HG02973 (cell line): ENCODE results near the gene KAZN.
"Not testable (repeated sequence)": the region's sequence is repeated elsewhere in the genome, so short reads cannot be mapped to it uniquely, and the experiment has no call there.

Experiments used
- ATAC-seq: cut with Tn5 transposase; IDR thresholded peaks from one replicate; pipeline ENCODE4 v1.9.1; 2021; ENCODE audit warnings: moderate library complexity; ENCODE audit not compliant: unreplicated experiment

KAZN gene

GRCh38 chr1:15039017-15039648, 440.6 kb downstream of the KAZN start:
- ATAC-seq = no peak

DNA sequence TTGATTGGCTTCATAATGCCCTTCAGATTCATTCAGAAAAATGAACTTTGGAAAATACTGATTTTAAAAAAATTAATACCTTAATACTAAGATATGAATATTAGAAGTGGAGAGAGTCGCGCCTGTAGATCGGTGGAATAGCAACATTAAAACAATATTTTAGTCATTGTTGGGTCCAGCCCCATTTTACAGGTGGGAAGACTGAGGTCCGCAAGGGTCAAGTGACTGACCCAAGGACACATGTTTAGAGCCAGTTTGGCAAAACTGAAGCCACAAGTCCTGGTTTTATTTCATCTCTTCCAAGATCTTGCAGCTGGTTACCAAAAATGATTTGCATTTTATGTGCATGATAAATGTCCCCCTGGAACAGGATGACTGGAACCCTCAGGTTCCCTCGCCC, 441.4 kb downstream of the KAZN start:
- no peak for ATAC-seq

GRCh38 chr1:15040685-15041084, 442.2 kb downstream of the KAZN start:
- ATAC-seq = not testable (repeated sequence)

GRCh38 chr1:15042866-15043265, 444.4 kb downstream of the KAZN start:
- ATAC-seq = no peak

- ATAC-seq = no peak
Observed at GRCh38 chr1:15043934-15044333, 445.4 kb downstream of the KAZN start.

- ATAC-seq = no peak
Observed at GRCh38 chr1:15045123-15045522, 446.6 kb downstream of the KAZN start.

- no peak for ATAC-seq
Observed at GRCh38 chr1:15046487-15047165, 448.1 kb downstream of the KAZN start.

GRCh38 chr1:15047237-15047636, 448.8 kb downstream of the KAZN start:
- no peak for ATAC-seq

- ATAC-seq = no peak
Observed at GRCh38 chr1:15048437-15048980, 450.0 kb downstream of the KAZN start.

DNA sequence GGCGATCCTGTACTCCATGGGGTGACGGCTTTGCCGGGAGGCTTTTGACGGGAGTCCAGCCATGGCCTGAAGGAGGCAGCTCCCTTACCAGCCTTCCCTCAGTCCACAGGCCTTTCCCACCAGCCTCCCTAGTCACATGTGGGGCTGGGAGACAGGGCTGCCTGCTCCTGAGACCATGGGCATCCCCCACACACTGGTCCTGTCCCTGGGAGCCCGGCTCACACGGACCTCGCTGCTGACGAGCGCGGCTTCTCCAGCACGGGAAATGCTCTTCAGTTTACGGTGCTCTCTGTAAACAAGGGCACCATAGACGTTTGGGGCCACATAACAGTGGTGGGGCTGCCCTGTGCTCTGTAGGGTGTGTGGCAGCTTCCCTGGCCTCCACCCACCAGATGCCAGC, 450.6 kb downstream of the KAZN start:
- ATAC-seq = no peak

DNA sequence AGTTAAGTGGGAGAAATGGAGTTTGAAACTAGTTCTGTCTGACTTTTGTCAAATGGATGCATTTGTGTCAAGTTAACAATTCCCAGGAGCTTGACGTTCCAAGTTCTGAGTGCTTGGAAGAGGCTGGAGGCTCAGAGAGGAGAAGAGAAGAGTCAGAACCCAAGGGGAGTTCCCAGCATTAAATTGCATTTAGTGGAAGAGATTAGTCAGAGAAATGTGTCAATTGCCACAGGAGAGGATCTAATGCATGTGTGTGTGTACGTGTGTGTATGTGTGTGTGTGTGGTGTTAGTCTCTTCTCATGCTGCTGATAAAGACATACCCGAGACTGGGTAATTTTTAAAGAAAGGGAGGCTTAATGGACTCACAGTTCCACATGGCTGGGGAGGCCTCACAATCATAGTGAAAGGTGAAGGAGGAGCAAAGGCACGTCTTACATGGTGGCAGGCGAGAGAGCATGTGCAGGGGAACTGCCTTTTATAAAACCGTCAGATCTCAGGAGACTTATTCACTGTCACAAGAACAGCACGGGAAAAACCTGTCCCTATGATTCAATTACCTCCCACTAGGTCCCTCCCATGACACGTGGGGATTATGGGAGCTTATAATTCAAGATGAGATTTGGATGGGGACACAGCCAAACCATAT, 453.5 kb downstream of the KAZN start:
- ATAC-seq = no peak

DNA sequence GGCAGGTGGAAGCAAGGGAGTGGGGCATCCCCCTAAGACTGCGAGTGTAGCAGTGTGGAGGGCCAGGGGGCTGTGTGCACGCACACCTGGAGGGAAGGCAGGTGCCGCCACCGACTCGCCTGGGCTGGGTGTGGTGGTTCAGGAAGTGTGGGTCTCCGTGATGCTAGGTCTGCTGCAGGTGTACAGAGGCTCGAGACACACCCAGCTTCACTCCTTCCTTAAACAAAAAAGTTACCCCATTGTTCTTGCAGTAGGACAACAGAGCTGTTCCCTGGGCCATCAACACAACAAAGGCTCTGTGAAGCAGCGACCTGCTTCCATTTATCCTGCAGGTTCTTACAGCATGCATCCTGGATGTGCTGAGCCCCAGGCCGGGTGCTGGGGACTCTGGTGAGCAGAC, 454.7 kb downstream of the KAZN start:
- no peak for ATAC-seq

DNA sequence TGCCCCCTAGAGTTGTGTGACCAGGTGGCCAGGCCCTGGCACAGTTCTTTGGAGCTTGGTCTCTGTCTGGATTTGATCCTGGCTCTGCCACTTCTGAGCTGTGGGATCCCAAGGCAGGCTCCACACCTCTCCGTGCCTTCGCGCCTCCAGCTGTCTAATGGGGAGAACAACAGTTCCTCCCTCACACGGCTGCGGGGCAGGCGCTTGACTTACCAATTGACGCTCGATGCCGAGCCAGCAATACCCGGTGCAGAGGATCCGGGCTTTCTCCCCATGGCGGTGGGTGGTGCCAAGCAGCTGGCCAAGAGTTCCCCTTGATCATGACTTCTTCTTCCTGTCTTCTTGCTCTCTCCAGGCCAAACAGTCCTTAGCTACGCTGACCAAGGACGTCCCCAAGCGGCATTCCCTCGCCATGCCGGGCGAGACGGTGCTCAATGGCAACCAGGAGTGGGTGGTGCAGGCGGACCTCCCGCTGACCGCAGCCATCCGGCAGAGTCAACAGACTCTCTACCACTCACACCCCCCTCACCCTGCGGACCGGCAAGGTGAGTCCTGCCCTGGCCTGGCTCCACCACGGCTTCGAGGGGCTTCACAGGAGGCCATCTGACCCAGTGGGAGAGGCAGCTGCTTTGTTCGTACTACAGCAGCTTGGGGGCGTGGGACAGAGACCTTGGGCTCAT, 457.4 kb downstream of the KAZN start:
- ATAC-seq = no peak

GRCh38 chr1:15056515-15057285, 458.2 kb downstream of the KAZN start:
- no peak for ATAC-seq

- ATAC-seq = no peak
Observed at GRCh38 chr1:15057834-15058233, 459.3 kb downstream of the KAZN start.

GRCh38 chr1:15058261-15058660, 459.8 kb downstream of the KAZN start:
- no peak for ATAC-seq

DNA sequence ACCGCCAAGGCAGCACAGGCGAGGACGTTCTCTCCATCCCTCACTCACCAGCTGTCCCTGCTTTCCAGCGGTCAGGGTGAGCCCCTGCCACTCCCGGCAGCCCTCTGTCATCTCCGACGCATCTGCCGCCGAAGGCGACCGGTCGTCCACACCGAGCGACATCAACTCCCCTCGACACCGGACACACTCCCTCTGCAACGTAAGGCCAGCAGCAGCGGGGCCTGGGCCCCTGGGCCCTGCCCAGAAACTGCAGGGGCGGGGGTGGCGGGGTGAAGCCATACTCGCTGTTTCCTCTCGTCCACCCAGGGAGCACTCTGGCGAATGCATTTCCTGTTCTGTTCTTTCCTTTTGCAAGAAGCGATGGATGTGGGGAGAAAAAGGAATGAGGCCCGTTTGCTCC, 461.6 kb downstream of the KAZN start:
- ATAC-seq = no peak

DNA sequence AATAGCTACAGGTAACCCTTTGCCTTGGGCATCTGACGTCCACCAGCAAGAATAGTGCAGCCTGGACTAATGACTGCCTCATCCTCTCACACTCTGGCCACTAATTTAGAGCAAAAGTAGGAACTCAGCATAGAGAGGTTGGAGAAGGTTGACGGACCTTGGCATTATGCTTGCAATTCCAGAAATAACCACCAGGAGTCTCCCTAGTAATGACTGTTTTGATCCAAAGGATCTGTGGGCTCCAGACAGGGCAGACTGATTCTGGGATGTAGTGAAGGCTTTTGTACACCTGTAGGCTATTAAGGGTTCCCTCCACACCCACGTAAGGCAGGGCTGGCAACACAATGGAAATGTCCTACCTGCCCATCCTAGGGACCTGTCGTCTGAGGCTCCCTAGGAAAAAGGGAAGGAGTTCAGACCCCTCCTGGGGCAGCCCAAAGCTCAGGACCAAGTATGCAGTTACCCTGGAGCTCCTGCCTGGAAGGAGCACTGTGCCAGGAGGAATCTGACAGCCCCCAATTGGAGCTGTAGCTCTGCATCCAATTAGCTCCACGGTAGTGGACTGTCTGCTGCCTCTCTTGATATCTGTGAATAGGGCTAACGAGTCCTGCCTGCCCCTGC, 464.1 kb downstream of the KAZN start:
- ATAC-seq = no peak

DNA sequence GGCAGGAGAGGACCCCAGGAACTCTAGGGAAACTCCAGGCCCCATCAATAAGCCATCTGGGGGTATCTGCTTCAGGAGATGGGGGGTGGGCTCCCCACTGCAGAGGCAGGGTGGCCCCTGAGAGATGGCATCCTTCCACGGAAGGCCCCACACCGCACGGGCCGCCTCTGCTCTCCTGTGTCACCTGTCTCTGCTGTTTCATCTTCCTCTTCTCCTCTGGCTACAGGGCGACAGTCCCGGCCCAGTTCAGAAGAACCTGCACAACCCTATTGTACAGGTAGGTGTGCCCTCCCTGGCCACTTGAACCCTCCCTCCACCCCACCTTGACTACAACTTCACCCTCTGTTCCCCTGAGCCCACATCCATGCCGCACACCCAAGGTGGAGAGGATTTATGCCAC, 464.9 kb downstream of the KAZN start:
- ATAC-seq = no peak

DNA sequence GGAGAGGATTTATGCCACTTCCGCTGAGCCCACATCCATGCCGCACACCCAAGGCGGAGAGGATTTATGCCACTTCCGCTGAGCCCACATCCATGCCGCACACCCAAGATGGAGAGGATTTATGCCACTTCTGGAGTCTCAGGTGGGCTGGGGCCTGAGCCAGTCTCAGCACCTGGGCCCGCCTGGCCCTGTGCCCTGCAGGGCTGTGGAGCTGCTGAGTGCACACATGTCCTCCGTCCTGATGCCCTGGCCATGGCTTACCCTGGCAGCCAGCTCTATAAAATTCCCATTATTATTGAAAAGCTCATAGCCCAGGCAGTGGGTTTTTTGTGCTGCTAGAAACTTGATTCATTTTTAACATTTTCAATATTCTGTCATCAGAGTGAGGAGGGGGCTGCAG, 465.3 kb downstream of the KAZN start:
- no peak for ATAC-seq
